Activated naive CD8-positive, alpha-beta T cell (primary cell): ENCODE measurements around the gene KRT83.

Source experiments
- H3K27ac Mint-ChIP-seq: one replicate; pipeline ENCODE4 v1.8.0; 2021; ENCODE audit warnings: mixed read lengths
- H3K27me3 Mint-ChIP-seq: one replicate; pipeline ENCODE4 v1.8.0; 2021; ENCODE audit warnings: mixed read lengths
- H3K36me3 Mint-ChIP-seq: one replicate; pipeline ENCODE4 v1.8.0; 2021; ENCODE audit warnings: mixed read lengths
- H3K4me1 Mint-ChIP-seq: one replicate; pipeline ENCODE4 v1.8.0; 2021; ENCODE audit warnings: low read depth, mixed read lengths
- H3K4me3 Mint-ChIP-seq: one replicate; pipeline ENCODE4 v1.8.0; 2021; ENCODE audit warnings: mild to moderate bottlenecking, mixed read lengths
- H3K9me3 Mint-ChIP-seq: one replicate; pipeline ENCODE4 v1.8.0; 2021; ENCODE audit warnings: low read depth, mixed read lengths

The KRT83 gene

DNA sequence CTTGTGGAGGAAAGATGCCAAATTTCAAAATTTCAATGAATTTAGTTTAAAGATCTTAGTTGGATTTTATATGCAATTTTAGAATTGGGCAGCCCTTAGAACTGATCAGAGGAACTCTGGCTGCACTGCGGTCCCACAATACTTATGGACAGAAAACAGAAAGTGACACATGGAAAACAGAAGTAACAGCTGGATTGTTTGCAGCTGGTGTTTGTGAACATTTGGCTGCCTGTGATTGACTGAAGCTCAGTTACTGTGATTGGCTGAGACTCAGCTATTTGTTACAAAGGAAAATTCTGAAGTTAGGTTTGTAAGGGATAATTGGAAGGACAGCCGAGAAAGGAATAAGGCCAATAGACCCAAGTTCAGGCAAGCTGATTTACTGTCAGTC lies 56.8 kb downstream of the KRT83 start:
- H3K4me3 Mint-ChIP-seq = no peak overlapping the region
- peaks cover 4% of the 10 kb centered on the region for H3K36me3 Mint-ChIP-seq
- peaks cover 23% of the 10 kb centered on the region for H3K27me3 Mint-ChIP-seq
- H3K9me3 Mint-ChIP-seq = no peaks in the 10 kb centered on the region
- no peak overlapping the region for H3K27ac Mint-ChIP-seq
- H3K4me1 Mint-ChIP-seq = peaks cover 11% of the 10 kb centered on the region
